ENCODE data around the gene IL20RB. TPM values are rescaled to one million over a fixed set of nuclear protein-coding genes. Genes with fewer than 3 reads are reported as not detected.

Gene IL20RB
- total and polyA plus RNA-seq, 12 donors: 0.12 to 1.7 (median 0.71) TPM; not detected in 1

DNA sequence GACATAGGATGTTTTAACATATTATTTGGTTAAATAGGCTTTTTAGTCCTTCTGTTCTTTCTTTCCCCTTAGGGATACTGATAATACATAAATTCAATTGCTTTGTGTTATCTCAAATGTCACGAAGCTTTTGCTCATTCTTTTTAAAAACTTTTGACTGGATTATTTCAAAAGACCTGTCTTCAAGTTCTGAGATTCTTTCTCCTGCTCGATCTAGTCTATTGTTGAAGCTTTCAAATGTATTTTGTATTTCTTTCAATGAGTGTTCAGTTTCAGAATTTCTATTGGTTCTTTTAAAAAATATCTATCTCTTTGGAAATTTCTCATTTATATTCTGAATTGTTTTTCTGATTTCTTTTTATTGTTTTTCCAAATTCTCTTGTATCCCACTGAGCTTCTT, 16.9 kb downstream of the IL20RB start:
- TF ChIP-seq, protein P1, sequence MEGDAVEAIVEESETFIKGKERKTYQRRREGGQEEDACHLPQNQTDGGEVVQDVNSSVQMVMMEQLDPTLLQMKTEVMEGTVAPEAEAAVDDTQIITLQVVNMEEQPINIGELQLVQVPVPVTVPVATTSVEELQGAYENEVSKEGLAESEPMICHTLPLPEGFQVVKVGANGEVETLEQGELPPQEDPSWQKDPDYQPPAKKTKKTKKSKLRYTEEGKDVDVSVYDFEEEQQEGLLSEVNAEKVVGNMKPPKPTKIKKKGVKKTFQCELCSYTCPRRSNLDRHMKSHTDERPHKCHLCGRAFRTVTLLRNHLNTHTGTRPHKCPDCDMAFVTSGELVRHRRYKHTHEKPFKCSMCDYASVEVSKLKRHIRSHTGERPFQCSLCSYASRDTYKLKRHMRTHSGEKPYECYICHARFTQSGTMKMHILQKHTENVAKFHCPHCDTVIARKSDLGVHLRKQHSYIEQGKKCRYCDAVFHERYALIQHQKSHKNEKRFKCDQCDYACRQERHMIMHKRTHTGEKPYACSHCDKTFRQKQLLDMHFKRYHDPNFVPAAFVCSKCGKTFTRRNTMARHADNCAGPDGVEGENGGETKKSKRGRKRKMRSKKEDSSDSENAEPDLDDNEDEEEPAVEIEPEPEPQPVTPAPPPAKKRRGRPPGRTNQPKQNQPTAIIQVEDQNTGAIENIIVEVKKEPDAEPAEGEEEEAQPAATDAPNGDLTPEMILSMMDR (IDR thresholded peaks at IDR 0.05): no peak
- TF ChIP-seq POLR2A (IDR thresholded peaks at IDR 0.05): no peak
- Histone ChIP-seq H3K4me1 (replicated peaks in 1 of 2) (no peaks in the 10 kb centered on the region), H3K4me3 (no peak overlapping the region), H3K27me3 (no peaks in the 10 kb centered on the region), H3K27ac (no peak overlapping the region), H3K9me3 (replicated peaks in 1 of 3) (no peaks in the 10 kb centered on the region), H3K36me3 (replicated peaks in 1 of 2) (no peaks in the 10 kb centered on the region)
- DNase-seq: no peak
- 40 to 89% (median 55%) methylated on average over 2 of the region's 2 CpGs for WGBS, 4 donors
- intact Hi-C loops (cut with DNase I): no loop called here

DNA sequence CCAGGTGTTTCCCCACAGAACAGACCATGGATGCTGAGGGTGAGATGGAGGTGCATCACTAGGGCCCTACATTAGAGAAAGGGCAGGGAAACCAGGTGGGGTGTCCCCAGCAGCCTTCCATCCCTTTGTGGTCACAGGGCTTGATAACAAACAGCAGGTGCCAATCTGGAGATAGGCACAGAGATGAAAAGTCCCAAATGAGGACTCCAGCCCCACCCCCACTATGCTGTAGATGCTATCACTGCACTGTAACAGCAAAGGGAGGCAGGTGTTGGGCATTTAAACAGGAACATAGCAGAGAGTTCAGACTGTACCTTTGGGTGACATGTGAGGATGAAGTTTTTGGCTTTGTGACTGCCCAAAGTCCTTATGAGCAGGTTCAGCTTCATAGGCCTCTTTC, 21.4 kb downstream of the IL20RB start:
- no peaks in the 10 kb centered on the region for H3K36me3 ChIP-seq (replicated peaks in 1 of 2)
- H3K4me1 ChIP-seq (replicated peaks in 1 of 2): no peaks in the 10 kb centered on the region
- no peak for TF ChIP-seq POLR2A (IDR thresholded peaks at IDR 0.05)
- H3K27ac ChIP-seq: no peak overlapping the region
- H3K9me3 ChIP-seq (replicated peaks in 1 of 3): no peaks in the 10 kb centered on the region
- intact Hi-C loops (cut with DNase I): no loop called here
- no peaks in the 10 kb centered on the region for H3K27me3 ChIP-seq
- no peak overlapping the region for H3K4me3 ChIP-seq
- no peak for DNase-seq

DNA sequence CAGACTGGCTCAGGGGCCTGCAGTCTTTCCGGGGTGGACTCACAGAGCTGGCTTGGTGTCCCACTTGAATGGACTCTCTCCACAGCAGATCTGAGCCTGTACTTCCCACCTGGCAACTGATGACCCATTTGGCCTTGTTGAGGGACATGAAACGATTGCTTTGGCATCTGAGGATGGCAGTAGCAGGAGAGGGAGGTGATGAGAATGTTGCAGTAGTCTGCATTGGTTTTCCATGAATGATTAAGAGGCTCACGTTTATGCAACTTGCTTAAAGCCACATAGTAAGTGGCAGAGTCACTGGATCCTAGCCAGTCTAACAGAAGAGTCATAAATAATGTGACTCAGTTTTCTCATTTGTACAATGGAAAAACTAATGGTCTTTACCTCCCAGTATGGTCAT, 21.9 kb downstream of the IL20RB start:
- H3K27ac ChIP-seq: no peak overlapping the region
- DNase-seq: no peak
- no peaks in the 10 kb centered on the region for H3K36me3 ChIP-seq (replicated peaks in 1 of 2)
- no peaks in the 10 kb centered on the region for H3K4me1 ChIP-seq (replicated peaks in 1 of 2)
- no peaks in the 10 kb centered on the region for H3K27me3 ChIP-seq
- intact Hi-C loops (cut with DNase I): no loop called here
- TF ChIP-seq POLR2A (IDR thresholded peaks at IDR 0.05): no peak
- H3K9me3 ChIP-seq (replicated peaks in 1 of 3): no peaks in the 10 kb centered on the region
- 58 to 63% (median 61%) methylated on average over 3 of the region's 3 CpGs for whole genome bisulfite sequencing, 4 donors
- H3K4me3 ChIP-seq: no peak overlapping the region

DNA sequence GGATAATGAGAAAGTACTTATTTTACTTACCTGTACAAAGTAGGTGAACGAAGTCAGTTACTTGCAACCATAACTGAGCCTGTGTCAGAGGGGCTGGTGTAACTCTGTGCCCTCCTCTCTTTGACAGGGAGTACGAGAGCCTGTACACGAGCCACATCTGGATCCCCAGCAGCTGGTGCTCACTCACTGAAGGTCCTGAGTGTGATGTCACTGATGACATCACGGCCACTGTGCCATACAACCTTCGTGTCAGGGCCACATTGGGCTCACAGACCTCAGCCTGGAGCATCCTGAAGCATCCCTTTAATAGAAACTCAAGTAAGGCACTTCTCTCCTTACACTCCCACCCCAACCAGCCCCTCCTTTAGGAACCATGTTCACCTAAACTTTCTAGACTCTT, 24.2 kb downstream of the IL20RB start:
- Histone ChIP-seq H3K4me3 (no peak overlapping the region), H3K4me1 (replicated peaks in 1 of 2) (no peaks in the 10 kb centered on the region), H3K27me3 (no peaks in the 10 kb centered on the region), H3K27ac (no peak overlapping the region), H3K36me3 (replicated peaks in 1 of 2) (no peaks in the 10 kb centered on the region), H3K9me3 (replicated peaks in 1 of 3) (no peaks in the 10 kb centered on the region)
- no peak for TF ChIP-seq POLR2A (IDR thresholded peaks at IDR 0.05)
- TF ChIP-seq, protein P1 (IDR thresholded peaks at IDR 0.05): no peak
- no peak for DNase-seq
- WGBS, 4 donors: 78 to 94% (median 90%) methylated on average over 3 to 5 of the region's 5 CpGs
- intact Hi-C loops (cut with DNase I): no loop called here

DNA sequence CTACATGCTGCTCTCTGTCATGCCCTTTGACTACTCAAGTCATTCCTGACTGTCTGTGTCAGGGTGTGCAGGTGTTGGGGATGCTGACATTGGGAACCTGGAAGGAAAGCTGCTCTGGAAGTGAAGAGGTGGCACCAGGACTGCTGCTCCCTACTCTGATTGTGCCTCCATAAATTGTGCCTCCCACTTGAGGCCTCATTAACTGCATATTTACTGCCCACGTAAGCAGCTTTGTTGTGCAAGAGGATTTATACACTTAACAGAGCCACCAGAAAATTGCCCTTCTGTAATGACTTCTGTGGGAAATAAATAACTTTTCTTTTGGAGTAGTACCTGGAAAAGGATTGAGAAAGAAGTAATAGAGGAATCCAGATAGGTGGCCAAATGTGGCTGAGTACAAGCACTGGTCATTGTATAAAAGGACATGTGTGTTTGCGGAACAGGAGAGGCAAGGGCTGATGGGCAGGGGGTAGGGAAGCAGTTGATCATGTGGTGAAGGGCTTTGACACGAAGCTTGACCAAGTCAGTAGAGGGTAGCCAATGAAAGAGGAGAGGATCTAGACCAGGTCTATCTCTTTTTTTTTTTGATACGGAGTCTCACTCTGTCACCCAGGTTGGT, 24.8 kb downstream of the IL20RB start:
- intact Hi-C loops (cut with DNase I): no loop called here
- Histone ChIP-seq H3K36me3 (replicated peaks in 1 of 2) (no peaks in the 10 kb centered on the region), H3K4me3 (no peak overlapping the region), H3K4me1 (replicated peaks in 1 of 2) (no peaks in the 10 kb centered on the region), H3K27me3 (no peaks in the 10 kb centered on the region), H3K27ac (no peak overlapping the region), H3K9me3 (replicated peaks in 1 of 3) (no peaks in the 10 kb centered on the region)
- 89 to 97% (median 96%) methylated on average over 4 of the region's 4 CpGs for WGBS, 4 donors
- no peak for TF ChIP-seq POLR2A (IDR thresholded peaks at IDR 0.05)
- TF ChIP-seq, protein P1 (IDR thresholded peaks at IDR 0.05): no peak
- DNase-seq: no peak

Data from adrenal gland (tissue), 12 donors.